HepG2 (cell line): Measurements from ENCODE around the gene MEX3A. TPM values are rescaled to one million over a fixed set of nuclear protein-coding genes. Genes with fewer than 3 reads are reported as not detected.

Experiments
- IKZF1 ChIP-seq: fragments of 450-650 bp; IDR thresholded peaks from 2 replicates; pipeline ENCODE4 v1.7.1; 2016
- KMT2B ChIP-seq: IDR thresholded peaks from 2 replicates; pipeline ENCODE4 v1.6.1; 2016; ENCODE audit warnings: missing genetic modification reagents, missing compliant biosample characterization
- MAFG ChIP-seq: sonication (generic); formaldehyde crosslinking; IDR thresholded peaks from 2 replicates; pipeline ENCODE4 v1.5.1; 2020; ENCODE audit warnings: mild to moderate bottlenecking, missing genetic modification reagents
- MEF2D ChIP-seq: sonication (generic); formaldehyde crosslinking; IDR thresholded peaks from 2 replicates; pipeline ENCODE4 v1.5.1; 2020; ENCODE audit warnings: mild to moderate bottlenecking, missing genetic modification reagents
- NCOA1 ChIP-seq: sonication (generic); formaldehyde crosslinking; IDR thresholded peaks from 2 replicates; pipeline ENCODE4 v1.9.0; 2021; ENCODE audit warnings: missing genetic modification reagents
- REPIN1 ChIP-seq: sonication (generic); formaldehyde crosslinking; IDR thresholded peaks from 2 replicates; pipeline ENCODE4 v1.8.0; 2022; ENCODE audit warnings: missing genetic modification reagents, low read depth, mild to moderate bottlenecking, borderline replicate concordance
- ZKSCAN5 ChIP-seq: sonication (generic); formaldehyde crosslinking; IDR thresholded peaks from 2 replicates; pipeline ENCODE4 v1.5.1; 2020; ENCODE audit warnings: mild to moderate bottlenecking, missing genetic modification reagents
- ZNF816 ChIP-seq: sonication (generic); formaldehyde crosslinking; IDR thresholded peaks from 2 replicates; pipeline ENCODE4 v1.8.0; 2022; ENCODE audit warnings: missing genetic modification reagents, mild to moderate bottlenecking, borderline replicate concordance
- ZNF891 ChIP-seq: sonication (generic); formaldehyde crosslinking; IDR thresholded peaks from 2 replicates; pipeline ENCODE4 v1.5.0; 2020; ENCODE audit warnings: mild to moderate bottlenecking, missing genetic modification reagents
- polyA plus RNA-seq, 8 experiments: library from polyadenylated mRNA; depleted of rRNA in 3 of 8; stranded (reverse) in 7 of 8; unstranded in 1 of 8; fragments of >200 nt; fragmentation: Illumina TruSeq in 4 of 8; extraction: Trizol in 4 of 8; gene quantifications; 2 replicates each; pipeline versions ENCODE4 v1.2.1 to v1.2.3, GENCODE V29; 2011 to 2016; ENCODE audit warnings: low read depth in 4 of 8, missing spikeins in 1 of 8, mixed read lengths in 1 of 8; ENCODE audit not compliant: insufficient read depth in 1 of 8
- total RNA-seq, 5 experiments: library from RNA; depleted of rRNA; stranded (reverse); fragments of >200 nt; fragmentation: Illumina TruSeq; extraction: Trizol; gene quantifications; 2 replicates each; pipeline ENCODE4 v1.2.3, GENCODE V29; 2016; ENCODE audit warnings: low read depth in 1 of 5
- TF ChIP-seq, protein P1 (sequence below), 2 experiments: sonication (generic) in 1 of 2; formaldehyde crosslinking in 1 of 2; IDR thresholded peaks; 2 replicates each; pipeline versions ENCODE4 v1.5.1 to v1.6.1; 2011 to 2020; ENCODE audit warnings: borderline replicate concordance in 1 of 2, low read depth in 1 of 2, low read length in 1 of 2, mild to moderate bottlenecking in 1 of 2, missing genetic modification reagents in 1 of 2, moderate library complexity in 1 of 2
- TF ChIP-seq, protein P2 (sequence below): sonication (generic); formaldehyde crosslinking; IDR thresholded peaks from 2 replicates; pipeline ENCODE4 v1.4.0; 2020; ENCODE audit warnings: missing genetic modification reagents, borderline replicate concordance
- TF ChIP-seq, protein P3 (sequence below): sonication (generic); formaldehyde crosslinking; IDR thresholded peaks from 2 replicates; pipeline ENCODE4 v1.9.0; 2021; ENCODE audit warnings: missing genetic modification reagents, borderline replicate concordance
- TF ChIP-seq, protein P4 (sequence below): sonication (generic); formaldehyde crosslinking; IDR thresholded peaks from 2 replicates; pipeline ENCODE4 v1.4.0; 2020; ENCODE audit warnings: missing genetic modification reagents, mild to moderate bottlenecking, borderline replicate concordance
- TF ChIP-seq, protein P5 (sequence below), 2 experiments: sonication (generic) in 1 of 2; formaldehyde crosslinking in 1 of 2; IDR thresholded peaks; 2 replicates each; pipeline versions ENCODE4 v1.4.0 to v1.6.1; 2016 to 2020; ENCODE audit warnings: borderline replicate concordance in 1 of 2, low read depth in 1 of 2, mild to moderate bottlenecking in 1 of 2, missing genetic modification reagents in 1 of 2

Gene MEX3A
- total and polyA plus RNA-seq, 2 of the 13 experiments (the other 11 are each of a cell fraction or from before 2014, with no cell fraction given) = 7.6 to 9.1 TPM

DNA sequence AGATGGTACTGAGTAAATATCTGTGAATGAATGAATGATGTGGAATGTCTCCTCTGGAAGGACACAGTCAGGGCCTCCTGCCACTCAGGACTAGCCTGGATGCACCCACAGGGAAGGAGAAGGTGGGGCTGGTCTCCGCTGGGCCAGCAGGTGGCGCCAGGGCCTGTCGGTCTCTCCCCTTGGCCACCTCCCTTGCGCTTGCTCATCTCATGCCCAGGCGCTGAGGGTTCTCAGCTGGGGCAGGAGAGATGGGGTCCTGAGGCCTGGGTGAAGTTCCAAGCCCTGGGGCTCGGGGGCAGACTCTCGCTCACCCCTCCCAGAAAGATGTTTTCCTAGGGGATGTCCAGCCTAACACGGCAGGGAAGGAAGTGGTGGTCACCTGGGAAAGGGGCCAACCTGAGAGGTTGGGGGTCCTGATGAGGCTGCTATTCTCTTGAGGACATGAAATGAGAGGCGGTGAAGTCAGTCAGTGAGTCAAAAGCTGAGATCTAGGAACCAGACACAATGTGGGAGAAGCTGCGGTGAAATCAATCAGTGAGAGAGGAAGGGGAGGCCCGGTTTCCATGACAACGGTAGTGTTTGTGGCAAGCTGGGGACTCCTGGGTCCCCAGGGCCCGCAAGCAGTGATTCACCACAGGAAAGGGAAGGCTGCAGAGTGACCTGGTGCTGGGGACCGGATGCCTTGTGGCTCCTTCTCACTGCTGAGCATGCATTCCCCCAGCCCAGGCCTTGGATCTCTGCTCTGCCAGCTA is 14.6 kb upstream of the MEX3A start (continued):
- TF ChIP-seq, protein P1, sequence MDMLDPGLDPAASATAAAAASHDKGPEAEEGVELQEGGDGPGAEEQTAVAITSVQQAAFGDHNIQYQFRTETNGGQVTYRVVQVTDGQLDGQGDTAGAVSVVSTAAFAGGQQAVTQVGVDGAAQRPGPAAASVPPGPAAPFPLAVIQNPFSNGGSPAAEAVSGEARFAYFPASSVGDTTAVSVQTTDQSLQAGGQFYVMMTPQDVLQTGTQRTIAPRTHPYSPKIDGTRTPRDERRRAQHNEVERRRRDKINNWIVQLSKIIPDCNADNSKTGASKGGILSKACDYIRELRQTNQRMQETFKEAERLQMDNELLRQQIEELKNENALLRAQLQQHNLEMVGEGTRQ (IDR thresholded peaks at IDR 0.05; ENCODE audit: low read depth, low read length) = no peak
- TF ChIP-seq, protein P1 (CRISPR knock-in tag; IDR thresholded peaks at IDR 0.05; ENCODE audit: borderline replicate concordance) = no peak
- TF ChIP-seq ZNF891 (CRISPR knock-in tag) (peak; percentile 42; the same call in 1 of the 2 replicates), IKZF1 (no peak), NCOA1 (CRISPR knock-in tag) (no peak), REPIN1 (CRISPR knock-in tag) (no peak), MAFG (CRISPR knock-in tag) (no peak), ZKSCAN5 (CRISPR knock-in tag) (no peak), MEF2D (CRISPR knock-in tag) (peak; percentile 56; the same call in 1 of the 2 replicates), ZNF816 (CRISPR knock-in tag) (no peak), KMT2B (CRISPR knock-in tag) (no peak)
- TF ChIP-seq, protein P2, sequence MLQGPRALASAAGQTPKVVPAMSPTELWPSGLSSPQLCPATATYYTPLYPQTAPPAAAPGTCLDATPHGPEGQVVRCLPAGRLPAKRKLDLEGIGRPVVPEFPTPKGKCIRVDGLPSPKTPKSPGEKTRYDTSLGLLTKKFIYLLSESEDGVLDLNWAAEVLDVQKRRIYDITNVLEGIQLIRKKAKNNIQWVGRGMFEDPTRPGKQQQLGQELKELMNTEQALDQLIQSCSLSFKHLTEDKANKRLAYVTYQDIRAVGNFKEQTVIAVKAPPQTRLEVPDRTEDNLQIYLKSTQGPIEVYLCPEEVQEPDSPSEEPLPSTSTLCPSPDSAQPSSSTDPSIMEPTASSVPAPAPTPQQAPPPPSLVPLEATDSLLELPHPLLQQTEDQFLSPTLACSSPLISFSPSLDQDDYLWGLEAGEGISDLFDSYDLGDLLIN = no peak
- TF ChIP-seq, protein P3, sequence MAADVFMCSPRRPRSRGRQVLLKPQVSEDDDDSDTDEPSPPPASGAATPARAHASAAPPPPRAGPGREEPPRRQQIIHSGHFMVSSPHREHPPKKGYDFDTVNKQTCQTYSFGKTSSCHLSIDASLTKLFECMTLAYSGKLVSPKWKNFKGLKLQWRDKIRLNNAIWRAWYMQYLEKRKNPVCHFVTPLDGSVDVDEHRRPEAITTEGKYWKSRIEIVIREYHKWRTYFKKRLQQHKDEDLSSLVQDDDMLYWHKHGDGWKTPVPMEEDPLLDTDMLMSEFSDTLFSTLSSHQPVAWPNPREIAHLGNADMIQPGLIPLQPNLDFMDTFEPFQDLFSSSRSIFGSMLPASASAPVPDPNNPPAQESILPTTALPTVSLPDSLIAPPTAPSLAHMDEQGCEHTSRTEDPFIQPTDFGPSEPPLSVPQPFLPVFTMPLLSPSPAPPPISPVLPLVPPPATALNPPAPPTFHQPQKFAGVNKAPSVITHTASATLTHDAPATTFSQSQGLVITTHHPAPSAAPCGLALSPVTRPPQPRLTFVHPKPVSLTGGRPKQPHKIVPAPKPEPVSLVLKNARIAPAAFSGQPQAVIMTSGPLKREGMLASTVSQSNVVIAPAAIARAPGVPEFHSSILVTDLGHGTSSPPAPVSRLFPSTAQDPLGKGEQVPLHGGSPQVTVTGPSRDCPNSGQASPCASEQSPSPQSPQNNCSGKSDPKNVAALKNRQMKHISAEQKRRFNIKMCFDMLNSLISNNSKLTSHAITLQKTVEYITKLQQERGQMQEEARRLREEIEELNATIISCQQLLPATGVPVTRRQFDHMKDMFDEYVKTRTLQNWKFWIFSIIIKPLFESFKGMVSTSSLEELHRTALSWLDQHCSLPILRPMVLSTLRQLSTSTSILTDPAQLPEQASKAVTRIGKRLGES (CRISPR knock-in tag) = no peak
- TF ChIP-seq, protein P4, sequence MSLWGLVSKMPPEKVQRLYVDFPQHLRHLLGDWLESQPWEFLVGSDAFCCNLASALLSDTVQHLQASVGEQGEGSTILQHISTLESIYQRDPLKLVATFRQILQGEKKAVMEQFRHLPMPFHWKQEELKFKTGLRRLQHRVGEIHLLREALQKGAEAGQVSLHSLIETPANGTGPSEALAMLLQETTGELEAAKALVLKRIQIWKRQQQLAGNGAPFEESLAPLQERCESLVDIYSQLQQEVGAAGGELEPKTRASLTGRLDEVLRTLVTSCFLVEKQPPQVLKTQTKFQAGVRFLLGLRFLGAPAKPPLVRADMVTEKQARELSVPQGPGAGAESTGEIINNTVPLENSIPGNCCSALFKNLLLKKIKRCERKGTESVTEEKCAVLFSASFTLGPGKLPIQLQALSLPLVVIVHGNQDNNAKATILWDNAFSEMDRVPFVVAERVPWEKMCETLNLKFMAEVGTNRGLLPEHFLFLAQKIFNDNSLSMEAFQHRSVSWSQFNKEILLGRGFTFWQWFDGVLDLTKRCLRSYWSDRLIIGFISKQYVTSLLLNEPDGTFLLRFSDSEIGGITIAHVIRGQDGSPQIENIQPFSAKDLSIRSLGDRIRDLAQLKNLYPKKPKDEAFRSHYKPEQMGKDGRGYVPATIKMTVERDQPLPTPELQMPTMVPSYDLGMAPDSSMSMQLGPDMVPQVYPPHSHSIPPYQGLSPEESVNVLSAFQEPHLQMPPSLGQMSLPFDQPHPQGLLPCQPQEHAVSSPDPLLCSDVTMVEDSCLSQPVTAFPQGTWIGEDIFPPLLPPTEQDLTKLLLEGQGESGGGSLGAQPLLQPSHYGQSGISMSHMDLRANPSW (CRISPR knock-in tag) = no peak
- TF ChIP-seq, protein P5, sequence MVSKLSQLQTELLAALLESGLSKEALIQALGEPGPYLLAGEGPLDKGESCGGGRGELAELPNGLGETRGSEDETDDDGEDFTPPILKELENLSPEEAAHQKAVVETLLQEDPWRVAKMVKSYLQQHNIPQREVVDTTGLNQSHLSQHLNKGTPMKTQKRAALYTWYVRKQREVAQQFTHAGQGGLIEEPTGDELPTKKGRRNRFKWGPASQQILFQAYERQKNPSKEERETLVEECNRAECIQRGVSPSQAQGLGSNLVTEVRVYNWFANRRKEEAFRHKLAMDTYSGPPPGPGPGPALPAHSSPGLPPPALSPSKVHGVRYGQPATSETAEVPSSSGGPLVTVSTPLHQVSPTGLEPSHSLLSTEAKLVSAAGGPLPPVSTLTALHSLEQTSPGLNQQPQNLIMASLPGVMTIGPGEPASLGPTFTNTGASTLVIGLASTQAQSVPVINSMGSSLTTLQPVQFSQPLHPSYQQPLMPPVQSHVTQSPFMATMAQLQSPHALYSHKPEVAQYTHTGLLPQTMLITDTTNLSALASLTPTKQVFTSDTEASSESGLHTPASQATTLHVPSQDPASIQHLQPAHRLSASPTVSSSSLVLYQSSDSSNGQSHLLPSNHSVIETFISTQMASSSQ (IDR thresholded peaks at IDR 0.05; ENCODE audit: low read depth) = no peak
- TF ChIP-seq, protein P5 (CRISPR knock-in tag; IDR thresholded peaks at IDR 0.05; ENCODE audit: borderline replicate concordance) = peak; percentile 64; the same call in 1 of the 2 replicates
